ENCODE measurements around the gene WDR88.

DNA sequence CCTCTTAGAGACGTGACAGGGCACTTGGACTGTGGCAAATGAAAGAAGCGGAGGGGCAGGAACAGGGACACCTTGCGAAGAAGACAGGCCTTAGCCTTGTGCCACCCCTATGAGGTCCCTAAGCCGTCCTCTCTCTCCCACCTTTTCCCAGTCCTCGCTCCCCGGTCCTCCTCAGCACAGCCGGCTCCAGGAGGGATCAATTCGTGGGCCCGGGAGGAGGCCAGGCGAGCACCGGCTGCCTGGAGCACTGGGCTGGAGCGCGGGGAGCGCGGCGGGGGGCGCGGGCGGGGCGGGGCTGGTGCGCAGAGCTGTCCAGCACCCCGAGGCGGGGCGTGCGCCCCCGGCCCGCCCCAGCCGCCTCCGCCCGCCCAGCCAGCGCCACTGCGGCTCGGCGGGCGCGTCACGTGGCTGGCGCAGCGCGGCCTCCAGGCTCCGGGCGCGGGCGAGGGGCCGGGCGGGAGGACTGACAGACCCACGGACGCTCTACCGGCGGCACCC, 62.0 kb downstream of the WDR88 start, which contains the start of gene LRP3:
- TF ChIP-seq CTCF (IDR thresholded peaks at IDR 0.05) (no peak), POLR2A (IDR thresholded peaks at IDR 0.05) (peak in 1 of 2 donors; percentile 41)
